Fibroblast of lung (primary cell): ENCODE results near the gene CDC14B.

Source experiments
- CTCF ChIP-seq, 2 donors: IDR thresholded peaks in 1 of 2; conservative IDR thresholded peaks in 1 of 2; 1 replicate in 1 of 2; 2 replicates in 1 of 2; pipeline ENCODE4 v1.5.1; 2011 to 2012; ENCODE audit warnings: low read length in 2 of 2, control low read depth in 1 of 2, inconsistent platforms in 1 of 2, low read depth in 1 of 2, mild to moderate bottlenecking in 1 of 2
- EZH2 ChIP-seq: IDR thresholded peaks from 2 replicates; pipeline ENCODE4 v1.5.1; 2012; ENCODE audit warnings: low read length, control low read depth, mild to moderate bottlenecking; ENCODE audit errors: missing control alignments

- TF ChIP-seq CTCF (conservative IDR thresholded peaks at IDR 0.05 in 1 of 2, IDR thresholded peaks at IDR 0.05 in 1 of 2; ENCODE audit: low read depth in 1 of 2, low read length in 2 of 2) (no peak), EZH2 (no peak)
These were observed 125.3 kb downstream of the CDC14B start for GRCh38 chr9:96494215-96494800.
